MM.1S (cell line): ENCODE data around the gene GATAD2A.

Experiments
- DNase-seq: peaks from one replicate; pipeline ENCODE4 v3.0.0-alpha.2; 2015
- H2AFZ ChIP-seq: fragments of 300-600 bp; sonication (generic); 2 replicates; pipeline ENCODE4 v1.6.0; 2016; ENCODE audit warnings: antibody characterized with exemption, low read length
- H3F3A ChIP-seq: fragments of 300-600 bp; sonication (generic); 2 replicates; pipeline ENCODE4 v1.6.1; 2016; ENCODE audit warnings: mild to moderate bottlenecking, antibody characterized with exemption, low read length, moderate library complexity, mixed read lengths; ENCODE audit not compliant: insufficient read depth
- H3K27ac ChIP-seq: fragments of 300-600 bp; sonication (generic); 2 replicates; pipeline ENCODE4 v1.5.1; 2016; ENCODE audit warnings: mild to moderate bottlenecking, low read length
- H3K27me3 ChIP-seq: fragments of 300-600 bp; sonication (generic); replicated peaks from 2 replicates; pipeline ENCODE4 v1.6.0; 2016; ENCODE audit warnings: low read length; ENCODE audit not compliant: insufficient read depth
- H3K36me3 ChIP-seq: fragments of 300-600 bp; sonication (generic); replicated peaks from 2 replicates; pipeline ENCODE4 v1.6.1; 2016; ENCODE audit warnings: mild to moderate bottlenecking, low read length, mixed read lengths; ENCODE audit not compliant: insufficient read depth
- H3K4me1 ChIP-seq: fragments of 300-600 bp; sonication (generic); 2 replicates; pipeline ENCODE4 v1.6.1; 2016; ENCODE audit warnings: low read length, mixed read lengths
- H3K4me2 ChIP-seq: fragments of 300-600 bp; sonication (generic); 2 replicates; pipeline ENCODE4 v1.6.0; 2016; ENCODE audit warnings: low read depth, low read length
- H3K4me3 ChIP-seq: fragments of 300-600 bp; sonication (generic); 2 replicates; pipeline ENCODE4 v1.5.1; 2016; ENCODE audit warnings: low read length, mixed read lengths
- H3K79me2 ChIP-seq: fragments of 300-600 bp; sonication (generic); 2 replicates; pipeline ENCODE4 v1.6.1; 2016; ENCODE audit warnings: mixed run types, low read length, mixed read lengths
- H3K9ac ChIP-seq: fragments of 300-600 bp; sonication (generic); 2 replicates; pipeline ENCODE4 v1.6.1; 2016; ENCODE audit warnings: low read length, mixed read lengths
- H3K9me2 ChIP-seq: fragments of 300-600 bp; sonication (generic); replicated peaks from 2 replicates; pipeline ENCODE4 v1.6.1; 2016; ENCODE audit warnings: mild to moderate bottlenecking, low read length, mixed read lengths; ENCODE audit not compliant: insufficient read depth
- H3K9me3 ChIP-seq: fragments of 300-600 bp; sonication (generic); replicated peaks from 2 replicates; pipeline ENCODE4 v1.6.1; 2016; ENCODE audit warnings: mild to moderate bottlenecking, low read length, mixed read lengths; ENCODE audit not compliant: insufficient read depth
- H4K20me1 ChIP-seq: fragments of 300-600 bp; sonication (generic); 2 replicates; pipeline ENCODE4 v1.6.1; 2016; ENCODE audit warnings: mild to moderate bottlenecking, low read length, moderate library complexity, mixed read lengths; ENCODE audit not compliant: insufficient read depth
- EZH2 ChIP-seq: fragments of 300-600 bp; sonication (generic); optimal IDR thresholded peaks from 2 replicates; pipeline ENCODE3; 2017; ENCODE audit warnings: low read depth, mild to moderate bottlenecking, antibody characterized with exemption, low read length, mixed read lengths
- EZH2phosphoT487 ChIP-seq: fragments of 300-600 bp; sonication (generic); IDR thresholded peaks from 2 replicates; pipeline ENCODE4 v1.6.1; 2018; ENCODE audit warnings: antibody characterized with exemption, low read length
- TF ChIP-seq, protein P1 (sequence below): fragments of 300-600 bp; sonication (generic); IDR thresholded peaks from 2 replicates; pipeline ENCODE4 v1.5.1; 2016; ENCODE audit warnings: antibody characterized with exemption, low read length, mixed read lengths

Gene GATAD2A

DNA sequence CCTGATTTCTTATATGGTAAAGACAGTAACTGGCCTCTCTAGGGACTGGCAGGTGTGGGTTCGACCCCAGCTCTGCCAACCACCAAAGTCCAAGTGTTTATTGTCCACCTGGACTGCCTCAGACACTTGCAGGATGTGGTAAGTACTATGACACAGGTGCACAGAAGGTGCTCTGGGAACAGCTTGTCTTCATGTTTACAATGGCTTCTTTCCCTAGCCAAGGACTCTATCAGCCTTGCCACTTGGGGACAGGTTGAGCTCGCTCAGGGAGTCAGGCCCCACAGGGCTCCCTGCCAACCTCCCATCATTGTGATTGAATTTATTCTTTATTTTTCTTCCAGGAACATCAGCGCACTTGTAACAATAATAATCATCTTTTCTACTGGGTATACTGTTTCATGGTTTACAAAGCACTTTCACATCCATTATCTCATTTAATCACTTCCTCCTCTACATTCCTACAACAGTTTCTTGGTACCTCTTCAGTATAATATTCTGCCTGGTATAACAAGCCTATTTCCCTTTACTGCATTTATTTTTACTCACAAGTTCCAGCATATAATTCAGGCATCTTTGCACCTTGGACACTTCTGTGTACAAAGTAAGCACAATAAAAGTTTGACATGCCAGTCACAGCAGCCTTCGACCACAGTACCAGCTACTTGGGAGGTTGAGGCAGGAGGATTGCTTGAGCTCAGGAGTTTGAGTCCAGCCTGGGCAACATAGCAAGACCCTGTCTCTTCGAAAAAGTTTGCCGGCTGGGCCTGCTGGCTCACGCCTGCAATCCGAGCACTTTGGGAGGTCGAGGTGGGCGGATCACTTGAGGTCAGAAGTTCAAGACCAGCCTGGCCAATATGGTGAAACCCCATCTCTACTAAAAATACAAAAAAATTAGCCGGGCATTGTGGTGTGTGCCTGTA, 24.2 kb upstream of the GATAD2A start:
- TF ChIP-seq, protein P1, sequence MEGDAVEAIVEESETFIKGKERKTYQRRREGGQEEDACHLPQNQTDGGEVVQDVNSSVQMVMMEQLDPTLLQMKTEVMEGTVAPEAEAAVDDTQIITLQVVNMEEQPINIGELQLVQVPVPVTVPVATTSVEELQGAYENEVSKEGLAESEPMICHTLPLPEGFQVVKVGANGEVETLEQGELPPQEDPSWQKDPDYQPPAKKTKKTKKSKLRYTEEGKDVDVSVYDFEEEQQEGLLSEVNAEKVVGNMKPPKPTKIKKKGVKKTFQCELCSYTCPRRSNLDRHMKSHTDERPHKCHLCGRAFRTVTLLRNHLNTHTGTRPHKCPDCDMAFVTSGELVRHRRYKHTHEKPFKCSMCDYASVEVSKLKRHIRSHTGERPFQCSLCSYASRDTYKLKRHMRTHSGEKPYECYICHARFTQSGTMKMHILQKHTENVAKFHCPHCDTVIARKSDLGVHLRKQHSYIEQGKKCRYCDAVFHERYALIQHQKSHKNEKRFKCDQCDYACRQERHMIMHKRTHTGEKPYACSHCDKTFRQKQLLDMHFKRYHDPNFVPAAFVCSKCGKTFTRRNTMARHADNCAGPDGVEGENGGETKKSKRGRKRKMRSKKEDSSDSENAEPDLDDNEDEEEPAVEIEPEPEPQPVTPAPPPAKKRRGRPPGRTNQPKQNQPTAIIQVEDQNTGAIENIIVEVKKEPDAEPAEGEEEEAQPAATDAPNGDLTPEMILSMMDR: no peak
- no peak for TF ChIP-seq EZH2
- TF ChIP-seq EZH2phosphoT487: no peak
- Histone ChIP-seq H4K20me1 (no peaks in the 10 kb centered on the region), H3F3A (peaks cover 6% of the 10 kb centered on the region; the same call in 1 of the 2 replicates), H3K4me3 (no peak overlapping the region), H3K4me1 (peaks cover 12% of the 10 kb centered on the region), H3K27me3 (no peaks in the 10 kb centered on the region), H3K79me2 (peaks cover 4% of the 10 kb centered on the region), H3K4me2 (peak overlapping the region; percentile 57; the same call in 1 of the 2 replicates), H3K9me2 (no peaks in the 10 kb centered on the region), H3K27ac (peak overlapping the region; percentile 69), H3K9ac (peak overlapping the region; percentile 28; the same call in 1 of the 2 replicates), H3K36me3 (no peaks in the 10 kb centered on the region), H3K9me3 (no peaks in the 10 kb centered on the region), H2AFZ (no peak overlapping the region; the same call in 1 of the 2 replicates)
- peak; percentile 64 for DNase-seq

DNA sequence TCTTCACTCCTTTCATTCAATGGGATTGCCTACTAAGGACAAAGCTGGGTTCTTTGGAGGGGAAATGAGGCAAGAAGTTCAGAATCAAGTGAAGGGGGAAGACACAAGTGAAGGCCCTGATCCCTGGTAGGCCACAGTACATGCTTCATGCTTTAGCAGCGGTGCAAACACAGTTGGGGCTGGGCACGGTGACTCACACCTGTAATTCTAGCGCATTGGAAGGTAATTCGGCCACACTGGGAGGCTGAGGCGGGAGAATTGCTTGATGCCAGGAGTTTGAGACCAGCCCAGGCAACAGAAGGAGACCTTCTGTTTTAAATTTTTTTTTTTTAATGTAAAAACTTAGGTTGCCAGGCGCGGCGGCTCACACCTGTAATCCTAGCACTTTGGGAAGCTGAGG, 23.4 kb upstream of the GATAD2A start:
- no peak overlapping the region for H3K4me3 ChIP-seq
- H4K20me1 ChIP-seq: no peaks in the 10 kb centered on the region
- no peak overlapping the region for H2AFZ ChIP-seq
- no peak overlapping the region for H3K27ac ChIP-seq
- H3F3A ChIP-seq: peaks cover 6% of the 10 kb centered on the region; the same call in 1 of the 2 replicates
- peaks cover 12% of the 10 kb centered on the region for H3K79me2 ChIP-seq
- DNase-seq: no peak
- no peaks in the 10 kb centered on the region for H3K9me2 ChIP-seq
- TF ChIP-seq EZH2phosphoT487 (no peak), EZH2 (no peak)
- TF ChIP-seq, protein P1: no peak
- peaks cover 18% of the 10 kb centered on the region for H3K4me1 ChIP-seq
- no peak overlapping the region for H3K9ac ChIP-seq
- no peak overlapping the region for H3K4me2 ChIP-seq
- no peaks in the 10 kb centered on the region for H3K36me3 ChIP-seq
- no peaks in the 10 kb centered on the region for H3K9me3 ChIP-seq
- no peaks in the 10 kb centered on the region for H3K27me3 ChIP-seq

DNA sequence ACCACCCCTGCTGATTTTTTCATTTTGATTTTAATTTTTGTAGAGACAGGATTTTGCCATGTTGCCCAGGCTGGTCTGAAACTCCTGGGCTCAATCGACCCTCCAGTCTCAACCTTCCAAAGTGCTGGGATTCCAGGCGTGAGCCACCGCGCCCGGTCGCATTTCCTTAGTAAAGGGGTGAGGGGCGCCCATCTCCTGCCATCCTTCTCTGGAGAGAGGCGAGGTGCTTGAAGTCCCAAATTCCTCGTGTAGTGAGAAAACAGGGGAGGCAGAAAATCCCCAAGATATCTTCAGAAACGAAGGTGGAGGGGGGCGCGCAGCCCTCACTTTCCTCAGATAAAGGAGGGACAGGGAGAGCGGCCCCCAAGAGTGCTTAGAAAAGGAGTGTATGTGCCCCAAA, 21.0 kb upstream of the GATAD2A start:
- Histone ChIP-seq H3K36me3 (no peaks in the 10 kb centered on the region), H3K4me3 (peak overlapping the region; percentile 66), H4K20me1 (no peaks in the 10 kb centered on the region), H3K79me2 (peaks cover 32% of the 10 kb centered on the region), H3K9ac (peak overlapping the region; percentile 78; the same call in 1 of the 2 replicates), H3K27ac (no peak overlapping the region), H3K9me3 (no peaks in the 10 kb centered on the region), H2AFZ (peak overlapping the region; percentile 95; the same call in 1 of the 2 replicates), H3K4me1 (peaks cover 18% of the 10 kb centered on the region), H3K9me2 (no peaks in the 10 kb centered on the region), H3K27me3 (no peaks in the 10 kb centered on the region), H3F3A (peaks cover 6% of the 10 kb centered on the region; the same call in 1 of the 2 replicates), H3K4me2 (peak overlapping the region; percentile 97)
- DNase-seq: no peak
- TF ChIP-seq EZH2 (no peak), EZH2phosphoT487 (no peak)
- TF ChIP-seq, protein P1: no peak
